GM12801 (cell line): ENCODE data around the gene MYO18A.

Source experiments
- TF ChIP-seq, protein P1 (sequence below): IDR thresholded peaks from one replicate; pipeline ENCODE4 v1.5.1; 2011; ENCODE audit warnings: control low read depth; ENCODE audit not compliant: insufficient read length; ENCODE audit errors: extremely low read depth

Gene MYO18A

DNA sequence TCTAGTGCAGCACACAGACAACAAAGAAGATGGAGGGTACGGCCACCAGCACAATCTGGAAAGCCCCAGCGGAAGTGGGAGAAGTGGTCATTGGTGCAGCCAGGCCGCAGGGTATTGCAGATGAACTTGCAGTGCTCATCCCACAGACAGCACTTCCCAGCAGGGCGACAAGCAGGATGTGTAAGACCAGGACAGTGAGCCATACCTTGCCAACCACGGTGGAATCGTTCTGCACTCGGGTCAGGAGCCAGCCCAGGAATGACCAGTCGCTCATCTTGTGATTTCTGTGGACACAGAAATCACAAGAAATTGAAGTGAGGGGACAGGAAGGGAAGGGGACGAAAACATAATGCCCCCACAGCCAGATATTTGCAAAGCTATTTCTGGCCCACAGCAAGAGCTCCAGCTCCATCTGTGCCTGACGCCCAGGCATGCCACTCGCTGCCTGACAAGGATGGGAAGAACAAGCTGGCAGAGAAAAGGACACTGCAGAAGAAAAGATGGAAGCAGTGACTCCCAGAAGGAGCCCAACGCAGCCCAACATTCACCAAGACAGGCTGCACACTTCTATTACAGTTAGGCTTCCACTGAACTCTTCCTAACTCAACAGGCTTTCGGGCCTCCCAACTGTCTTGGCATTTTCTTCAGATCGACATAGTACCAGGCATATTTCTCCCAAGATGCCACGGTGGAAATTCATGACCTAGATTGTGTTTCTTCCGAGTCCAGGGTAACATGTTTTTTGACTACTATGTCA is 17.5 kb upstream of the MYO18A start:
- TF ChIP-seq, protein P1, sequence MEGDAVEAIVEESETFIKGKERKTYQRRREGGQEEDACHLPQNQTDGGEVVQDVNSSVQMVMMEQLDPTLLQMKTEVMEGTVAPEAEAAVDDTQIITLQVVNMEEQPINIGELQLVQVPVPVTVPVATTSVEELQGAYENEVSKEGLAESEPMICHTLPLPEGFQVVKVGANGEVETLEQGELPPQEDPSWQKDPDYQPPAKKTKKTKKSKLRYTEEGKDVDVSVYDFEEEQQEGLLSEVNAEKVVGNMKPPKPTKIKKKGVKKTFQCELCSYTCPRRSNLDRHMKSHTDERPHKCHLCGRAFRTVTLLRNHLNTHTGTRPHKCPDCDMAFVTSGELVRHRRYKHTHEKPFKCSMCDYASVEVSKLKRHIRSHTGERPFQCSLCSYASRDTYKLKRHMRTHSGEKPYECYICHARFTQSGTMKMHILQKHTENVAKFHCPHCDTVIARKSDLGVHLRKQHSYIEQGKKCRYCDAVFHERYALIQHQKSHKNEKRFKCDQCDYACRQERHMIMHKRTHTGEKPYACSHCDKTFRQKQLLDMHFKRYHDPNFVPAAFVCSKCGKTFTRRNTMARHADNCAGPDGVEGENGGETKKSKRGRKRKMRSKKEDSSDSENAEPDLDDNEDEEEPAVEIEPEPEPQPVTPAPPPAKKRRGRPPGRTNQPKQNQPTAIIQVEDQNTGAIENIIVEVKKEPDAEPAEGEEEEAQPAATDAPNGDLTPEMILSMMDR: no peak

DNA sequence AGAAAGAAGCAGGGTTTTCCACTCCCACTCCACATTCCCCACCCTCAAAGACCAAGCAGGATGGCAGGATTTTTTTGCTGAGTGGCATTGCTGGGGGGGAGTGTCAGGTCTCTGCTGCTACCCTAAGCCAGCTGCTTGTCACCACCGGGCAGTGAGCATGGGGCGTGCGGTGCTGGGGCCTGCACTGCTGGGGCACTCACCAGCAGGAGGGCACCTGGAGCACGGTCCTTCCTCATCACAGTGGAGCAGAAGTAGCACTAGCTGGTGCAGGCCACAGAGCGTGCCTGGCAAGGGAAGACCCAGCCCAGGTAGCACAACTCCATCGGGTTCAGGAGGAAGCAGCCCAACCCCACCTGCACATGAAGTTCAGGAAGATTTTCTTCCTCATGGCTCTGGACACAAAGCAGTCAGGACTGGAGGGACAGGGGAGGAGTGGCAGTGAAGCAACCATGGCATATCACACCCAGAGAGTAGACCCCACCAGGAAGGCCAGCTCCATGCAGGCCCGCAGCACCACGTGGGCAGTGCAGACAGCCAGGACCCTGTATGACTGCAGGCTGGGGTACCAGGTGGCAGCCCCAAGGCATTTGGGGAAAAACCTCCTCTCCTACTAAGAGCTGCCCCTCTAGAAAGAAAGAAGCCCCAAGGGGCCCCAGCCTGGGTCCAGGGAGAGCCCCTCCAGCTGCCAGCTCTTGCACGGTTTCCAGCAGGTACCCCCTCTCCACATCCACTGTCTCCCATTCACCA is 16.7 kb upstream of the MYO18A start:
- TF ChIP-seq, protein P1: no peak

DNA sequence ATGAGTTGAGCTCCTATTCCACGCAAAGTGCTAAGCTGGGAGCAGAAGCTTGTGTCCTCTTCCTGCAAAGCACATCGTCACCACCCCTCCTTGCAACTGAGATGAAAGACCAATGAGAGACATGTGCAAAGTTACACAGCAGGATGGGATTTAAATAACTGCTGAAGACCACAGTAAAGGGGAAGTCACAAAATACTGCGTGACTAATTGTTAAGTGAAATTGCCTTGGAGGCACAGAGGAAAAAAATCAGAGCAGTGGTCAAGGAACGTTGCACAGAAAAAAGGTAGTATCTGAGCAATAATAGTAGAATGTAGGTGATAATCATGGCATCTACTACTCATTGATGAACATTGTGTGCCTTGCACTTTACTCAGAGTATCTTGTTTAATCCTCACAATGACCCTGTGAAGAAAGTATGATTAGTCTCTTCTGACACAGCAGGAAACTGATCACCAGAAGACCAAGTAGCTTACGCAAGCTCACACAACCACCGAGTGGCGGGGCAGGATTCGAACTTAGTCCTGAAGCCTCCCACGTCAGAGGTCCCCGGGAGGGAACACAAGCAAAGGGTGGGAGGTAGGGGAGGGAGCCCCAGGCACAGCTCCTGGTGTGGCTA is 15.4 kb upstream of the MYO18A start:
- TF ChIP-seq, protein P1: no peak

DNA sequence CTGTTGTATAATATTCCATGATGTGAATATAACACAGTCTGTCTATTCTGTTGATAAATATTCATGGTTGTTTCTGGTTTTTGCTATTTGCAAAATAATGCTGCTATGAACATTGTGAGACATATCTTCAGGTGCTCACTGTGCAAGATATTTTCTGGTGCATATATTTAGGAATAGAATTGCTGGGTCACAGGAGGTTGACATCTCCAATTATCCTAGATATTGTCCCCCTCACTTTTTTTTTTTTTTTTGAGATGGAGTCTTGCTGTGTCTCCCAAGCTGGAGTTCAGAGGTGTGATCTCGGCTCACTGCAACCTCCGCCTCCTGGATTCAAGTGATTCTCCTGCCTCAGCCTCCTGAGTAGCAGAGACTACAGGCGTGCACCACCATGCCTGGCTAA is 14.5 kb upstream of the MYO18A start:
- TF ChIP-seq, protein P1: no peak

DNA sequence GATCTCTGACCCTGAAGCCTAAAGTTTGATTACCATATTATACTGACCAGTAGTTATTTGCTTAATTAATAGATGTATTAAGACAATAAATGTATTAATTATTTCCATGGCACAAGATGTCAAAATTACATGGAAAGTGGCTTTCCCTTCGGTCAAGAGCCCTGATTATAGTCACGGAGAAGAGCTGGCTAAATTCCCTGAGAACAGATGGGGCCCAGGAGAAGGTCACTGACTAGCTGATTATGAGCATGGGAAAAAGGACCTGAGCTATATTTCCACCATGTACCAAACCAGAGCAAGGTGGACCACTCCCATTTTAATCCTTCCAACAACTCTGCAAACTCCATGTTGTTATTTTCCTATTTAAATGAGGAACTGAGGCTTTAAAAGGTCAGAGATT is 12.9 kb upstream of the MYO18A start:
- TF ChIP-seq, protein P1: no peak

DNA sequence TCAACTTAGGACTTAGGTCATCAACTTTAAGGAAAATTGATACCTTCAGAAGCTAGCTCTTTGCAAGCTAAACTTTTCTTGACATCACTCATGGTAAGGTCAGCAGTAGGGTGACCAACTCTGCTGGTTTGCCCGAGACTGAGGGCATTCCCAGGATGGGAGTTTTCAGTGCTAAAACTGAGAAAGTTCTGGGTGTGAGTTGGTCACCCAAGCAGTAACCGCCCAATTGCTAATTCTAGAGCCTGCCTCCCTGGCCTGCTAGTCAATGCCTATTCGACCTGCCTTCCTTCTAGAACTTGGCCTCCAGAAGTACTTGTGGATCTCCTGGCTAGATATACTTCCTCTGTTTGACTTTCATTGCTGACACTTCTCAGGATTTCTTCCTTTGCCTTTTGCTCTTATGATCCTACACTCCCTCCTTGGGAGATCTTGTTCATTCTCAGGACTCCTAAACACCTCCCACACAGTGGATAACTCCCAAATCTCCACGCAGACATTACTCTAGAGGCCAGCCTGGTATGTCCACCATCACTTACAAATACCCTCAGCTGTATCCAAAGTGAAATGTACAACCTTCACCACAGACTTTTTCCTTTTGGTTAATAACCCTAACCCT is 10.5 kb upstream of the MYO18A start:
- TF ChIP-seq, protein P1: no peak

DNA sequence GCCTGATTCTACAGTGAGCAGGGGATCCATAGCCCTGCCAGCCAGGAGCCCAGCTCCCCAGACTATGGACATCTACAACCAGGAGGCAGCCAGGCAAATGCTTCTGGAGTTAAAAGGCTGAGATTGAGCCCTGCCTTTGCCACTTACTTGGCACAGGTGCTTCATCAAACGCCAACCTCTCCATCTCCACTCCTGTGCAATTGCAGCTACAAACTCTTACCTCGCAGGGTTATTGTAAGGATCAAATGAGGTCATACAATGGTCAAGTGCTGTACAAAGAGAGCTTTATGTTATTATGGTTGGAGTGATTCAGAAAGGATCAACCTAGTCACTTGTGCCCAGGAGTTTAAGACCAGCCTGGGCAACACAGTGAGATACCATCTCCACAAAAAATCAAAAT is 9.8 kb upstream of the MYO18A start:
- TF ChIP-seq, protein P1: no peak
